Astrocyte (in vitro differentiated cells and primary cell): Measurements from ENCODE around the gene ANTXR1. TPM values are rescaled to one million over a fixed set of nuclear protein-coding genes. Genes with fewer than 3 reads are reported as not detected.

Experiments
- DNase-seq: peaks from one replicate; pipeline ENCODE4 v3.0.0-alpha.2; 2010; ENCODE audit warnings: low read depth
- FAIRE-seq: peaks from 2 replicates; lab custom pipeline; 2011; peaks lifted over from hg19 to GRCh38; lab: Jason Lieb, UNC
- H2AFZ ChIP-seq: 2 replicates; pipeline ENCODE4 v1.6.0; 2012; ENCODE audit warnings: low read depth, low read length, inconsistent platforms
- H3K27ac ChIP-seq: 2 replicates; pipeline ENCODE4 v1.5.1; 2011; ENCODE audit warnings: low read depth, low read length, inconsistent platforms
- H3K27me3 ChIP-seq: 2 replicates; pipeline ENCODE4 v1.6.0; 2011; ENCODE audit warnings: low read length, inconsistent platforms; ENCODE audit not compliant: insufficient read depth
- H3K36me3 ChIP-seq: 2 replicates; pipeline ENCODE4 v1.5.1; 2011; ENCODE audit warnings: low read length, inconsistent platforms; ENCODE audit not compliant: insufficient read depth
- H3K4me1 ChIP-seq: 2 replicates; pipeline ENCODE4 v1.5.1; 2011; ENCODE audit warnings: low read length, inconsistent platforms; ENCODE audit not compliant: insufficient read depth
- H3K4me2 ChIP-seq: 2 replicates; pipeline ENCODE4 v1.6.0; 2012; ENCODE audit warnings: low read length, inconsistent platforms
- H3K4me3 ChIP-seq: 2 replicates; pipeline ENCODE4 v1.5.1; 2011; ENCODE audit warnings: low read depth, mild to moderate bottlenecking, low read length, inconsistent platforms; ENCODE audit not compliant: insufficient read depth
- H3K79me2 ChIP-seq: 2 replicates; pipeline ENCODE4 v1.6.0; 2012; ENCODE audit warnings: mild to moderate bottlenecking, low read length, inconsistent platforms; ENCODE audit not compliant: insufficient read depth
- H3K9ac ChIP-seq: 2 replicates; pipeline ENCODE4 v1.6.0; 2012; ENCODE audit warnings: mild to moderate bottlenecking, low read length, inconsistent platforms
- H3K9me3 ChIP-seq: 2 replicates; pipeline ENCODE4 v1.5.1; 2012; ENCODE audit warnings: low read depth, mild to moderate bottlenecking, low read length, inconsistent platforms; ENCODE audit not compliant: insufficient read depth
- H4K20me1 ChIP-seq: 2 replicates; pipeline ENCODE4 v1.6.0; 2012; ENCODE audit warnings: low read length, inconsistent platforms; ENCODE audit not compliant: insufficient read depth
- H3K27ac Mint-ChIP-seq: one replicate; pipeline ENCODE4 v1.8.0; 2021; ENCODE audit warnings: mild to moderate bottlenecking, mixed read lengths; ENCODE audit not compliant: unreplicated experiment
- H3K27me3 Mint-ChIP-seq: one replicate; pipeline ENCODE4 v1.8.0; 2021; ENCODE audit warnings: low read depth, mixed read lengths; ENCODE audit not compliant: unreplicated experiment
- H3K36me3 Mint-ChIP-seq: one replicate; pipeline ENCODE4 v1.8.0; 2021; ENCODE audit warnings: low read depth, mixed read lengths; ENCODE audit not compliant: unreplicated experiment
- H3K4me1 Mint-ChIP-seq: one replicate; pipeline ENCODE4 v1.8.0; 2021; ENCODE audit warnings: low read depth, mixed read lengths; ENCODE audit not compliant: unreplicated experiment
- H3K4me3 Mint-ChIP-seq: one replicate; pipeline ENCODE4 v1.8.0; 2021; ENCODE audit warnings: mild to moderate bottlenecking, moderate library complexity, mixed read lengths; ENCODE audit not compliant: unreplicated experiment
- H3K9me3 Mint-ChIP-seq: one replicate; pipeline ENCODE4 v1.8.0; 2021; ENCODE audit warnings: mild to moderate bottlenecking, mixed read lengths; ENCODE audit not compliant: unreplicated experiment
- CTCF ChIP-seq: IDR thresholded peaks from 2 replicates; pipeline ENCODE4 v1.5.1; 2011; ENCODE audit warnings: low read depth, mild to moderate bottlenecking, inconsistent platforms, low read length, moderate library complexity; ENCODE audit not compliant: insufficient read depth
- EZH2 ChIP-seq: IDR thresholded peaks from 2 replicates; pipeline ENCODE4 v1.6.1; 2012; ENCODE audit warnings: mild to moderate bottlenecking, low read length, inconsistent platforms; ENCODE audit not compliant: insufficient read depth
- total RNA-seq: library from RNA; stranded (reverse); gene quantifications from 2 replicates; pipeline ENCODE4 v1.2.1, GENCODE V29; 2021

Gene ANTXR1
- total RNA-seq, 1 donor from 2014 or later, result 67.8 TPM

- H3K27ac ChIP-seq, result peak overlapping the region; percentile 41
- Mint-ChIP-seq H3K9me3 (no peaks in the 10 kb centered on the region), H3K27ac (no peak overlapping the region), H3K27me3 (no peaks in the 10 kb centered on the region), H3K4me1 (peaks cover 36% of the 10 kb centered on the region), H3K4me3 (no peak overlapping the region), H3K36me3 (peaks cover 6% of the 10 kb centered on the region)
- FAIRE-seq, result no peak
- H3K27me3 ChIP-seq, result no peaks in the 10 kb centered on the region
- no peaks in the 10 kb centered on the region for H3K9me3 ChIP-seq
- TF ChIP-seq CTCF (no peak), EZH2 (no peak)
- DNase-seq, result no peak
- H3K4me1 ChIP-seq, result peaks cover 22% of the 10 kb centered on the region
- no peaks in the 10 kb centered on the region for H3K36me3 ChIP-seq
- no peaks in the 10 kb centered on the region for H3K79me2 ChIP-seq
- no peaks in the 10 kb centered on the region for H4K20me1 ChIP-seq
- H3K4me3 ChIP-seq, result no peak overlapping the region
- no peak overlapping the region for H3K9ac ChIP-seq
- H3K4me2 ChIP-seq, result no peak overlapping the region
- no peak overlapping the region for H2AFZ ChIP-seq
Measured at GRCh38 chr2:69119104-69119894, 106.3 kb downstream of the ANTXR1 start.

- Histone ChIP-seq H3K79me2 (no peaks in the 10 kb centered on the region), H3K9me3 (no peaks in the 10 kb centered on the region), H4K20me1 (no peaks in the 10 kb centered on the region), H3K27ac (peak overlapping the region; percentile 57), H3K4me3 (no peak overlapping the region), H3K9ac (no peak overlapping the region), H3K36me3 (peaks cover 7% of the 10 kb centered on the region), H3K4me1 (peaks cover 22% of the 10 kb centered on the region), H2AFZ (no peak overlapping the region), H3K27me3 (no peaks in the 10 kb centered on the region), H3K4me2 (peak overlapping the region; percentile 53)
- peak; percentile 90 for DNase-seq
- H3K27ac Mint-ChIP-seq, result no peak overlapping the region
- no peaks in the 10 kb centered on the region for H3K9me3 Mint-ChIP-seq
- peaks cover 4% of the 10 kb centered on the region for H3K36me3 Mint-ChIP-seq
- no peaks in the 10 kb centered on the region for H3K27me3 Mint-ChIP-seq
- no peak overlapping the region for H3K4me3 Mint-ChIP-seq
- peaks cover 35% of the 10 kb centered on the region for H3K4me1 Mint-ChIP-seq
- FAIRE-seq, result peak; percentile 69
- no peak for TF ChIP-seq EZH2
- no peak for TF ChIP-seq CTCF
Measured at GRCh38 chr2:69122271-69122670, 109.3 kb downstream of the ANTXR1 start.

- Histone ChIP-seq H3K36me3 (peaks cover 7% of the 10 kb centered on the region), H4K20me1 (no peaks in the 10 kb centered on the region), H3K4me2 (no peak overlapping the region), H3K27ac (peak overlapping the region; percentile 21), H3K4me3 (no peak overlapping the region), H2AFZ (no peak overlapping the region), H3K4me1 (peaks cover 22% of the 10 kb centered on the region), H3K9me3 (no peaks in the 10 kb centered on the region), H3K27me3 (no peaks in the 10 kb centered on the region), H3K9ac (no peak overlapping the region), H3K79me2 (no peaks in the 10 kb centered on the region)
- H3K9me3 Mint-ChIP-seq, result no peaks in the 10 kb centered on the region
- DNase-seq, result peak; percentile 26
- H3K27ac Mint-ChIP-seq, result peak overlapping the region; percentile 9
- peaks cover 4% of the 10 kb centered on the region for H3K36me3 Mint-ChIP-seq
- H3K27me3 Mint-ChIP-seq, result no peaks in the 10 kb centered on the region
- TF ChIP-seq EZH2 (no peak), CTCF (no peak)
- no peak overlapping the region for H3K4me3 Mint-ChIP-seq
- no peak for FAIRE-seq
- peaks cover 35% of the 10 kb centered on the region for H3K4me1 Mint-ChIP-seq
Measured at GRCh38 chr2:69123182-69123581, 110.2 kb downstream of the ANTXR1 start.
